ENCODE measurements around the gene SETSIP.

GRCh38 chr1:92075311-92075710, at the start of gene SETSIP:
- TF ChIP-seq CTCF (IDR thresholded peaks at IDR 0.05) = no peak
- no peak for TF ChIP-seq POLR2A (IDR thresholded peaks at IDR 0.05)
- no peak for TF ChIP-seq POLR2AphosphoS5 (IDR thresholded peaks at IDR 0.05)

Measured in stomach (tissue), 4 donors.